Uterus (tissue), 4 donors: ENCODE data around the gene RLN3. TPM values are rescaled to one million over a fixed set of nuclear protein-coding genes. Genes with fewer than 3 reads are reported as not detected.
A peak's percentile ranks its signal among the peaks of the same experiment; 100 is the strongest.
"Not testable (repeated sequence)": the region's sequence is repeated elsewhere in the genome, so short reads cannot be mapped to it uniquely, and the experiment has no call there.

ENCODE experiments used
- DNase-seq, 2 donors: peaks; one replicate each; pipeline ENCODE4 v3.0.0-alpha.2; 2019 to 2020
- H3K27ac ChIP-seq, 2 donors: fragments of 200-600 bp; sonication (generic); 1 replicate in 1 of 2; 2 replicates in 1 of 2; pipeline ENCODE4 v1.5.1; 2016 to 2018
- H3K27me3 ChIP-seq, 2 donors: fragments of 200-600 bp; sonication (generic); one replicate each; pipeline ENCODE4 v1.5.1; 2018 to 2019; ENCODE audit warnings: control low read depth in 1 of 2
- H3K36me3 ChIP-seq, 2 donors: fragments of 200-600 bp; sonication (generic); one replicate each; pipeline ENCODE4 v1.5.1; 2019; ENCODE audit warnings: control low read depth in 1 of 2
- H3K4me1 ChIP-seq, 2 donors: fragments of 200-600 bp; sonication (generic); one replicate each; pipeline ENCODE4 v1.5.1; 2018 to 2019; ENCODE audit warnings: control low read depth in 1 of 2
- H3K4me3 ChIP-seq, 2 donors: fragments of 200-600 bp; sonication (generic); 1 replicate in 1 of 2; 2 replicates in 1 of 2; pipeline ENCODE4 v1.5.1; 2018 to 2019; ENCODE audit warnings: mild to moderate bottlenecking in 1 of 2
- H3K9me3 ChIP-seq, 2 donors: fragments of 200-600 bp; sonication (generic); one replicate each; pipeline ENCODE4 v1.5.1; 2019; ENCODE audit warnings: control low read depth in 1 of 2
- POLR2A ChIP-seq, 2 donors: fragments of 450-650 bp; IDR thresholded peaks; one replicate each; pipeline ENCODE4 v1.6.1; 2016; ENCODE audit warnings: antibody characterized with exemption in 2 of 2, mild to moderate bottlenecking in 1 of 2, moderate library complexity in 1 of 2
- intact Hi-C: fragments of 100-400 bp; cut with DNase I; formaldehyde crosslinking; loops from one replicate; pipeline ENCODE4 v1.15.1; 2023; ENCODE audit warnings: low total_unique reads
- total RNA-seq, 4 donors: library from RNA; depleted of rRNA in 3 of 4; stranded (reverse); fragments of >200 nt in 3 of 4; gene quantifications; one replicate each; pipeline versions ENCODE4 v1.1.0 to v1.2.4, GENCODE V29; 2014 to 2023
- TF ChIP-seq, protein P1 (sequence below), 4 experiments: fragments of 200-600 bp in 2 of 4; fragments of 450-650 bp in 2 of 4; sonication (generic) in 2 of 4; IDR thresholded peaks; one replicate each; pipeline ENCODE4 v1.5.1; 2016 to 2019; ENCODE audit warnings: antibody characterized with exemption in 4 of 4, mild to moderate bottlenecking in 2 of 4, moderate library complexity in 1 of 4
- donor health status: DM: yes; HTN: yes; CAD: no.

The RLN3 gene
- total RNA-seq, 4 donors from 2014 or later = not detected

DNA sequence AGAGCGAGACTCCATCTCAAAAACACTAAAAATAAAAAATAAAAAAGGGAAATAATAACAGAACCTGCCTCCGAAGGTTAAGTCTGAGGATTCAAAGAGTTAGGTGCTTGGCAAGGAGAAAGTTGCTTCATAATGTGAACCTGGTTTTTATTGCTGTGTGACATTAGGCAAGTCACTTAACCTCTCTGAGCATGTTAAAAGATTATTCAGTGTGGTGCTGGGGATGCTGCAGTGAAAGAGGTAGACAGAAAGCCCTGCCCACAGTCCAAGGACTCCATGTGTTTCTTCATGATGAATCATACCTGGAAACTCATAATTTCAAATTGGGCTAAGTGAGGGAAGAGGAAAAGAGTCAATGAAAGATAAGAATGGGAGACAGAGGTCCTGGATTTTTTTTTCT lies 6.0 kb downstream of the RLN3 start:
- DNase-seq = no peak
- H3K27ac ChIP-seq = no peak overlapping the region
- no peaks in the 10 kb centered on the region for H3K9me3 ChIP-seq
- H3K27me3 ChIP-seq = peaks cover 0 to 8% of the 10 kb centered on the region in 2 donors
- H3K4me1 ChIP-seq = no peaks in the 10 kb centered on the region
- TF ChIP-seq POLR2A (IDR thresholded peaks at IDR 0.05) = no peak
- TF ChIP-seq, protein P1, sequence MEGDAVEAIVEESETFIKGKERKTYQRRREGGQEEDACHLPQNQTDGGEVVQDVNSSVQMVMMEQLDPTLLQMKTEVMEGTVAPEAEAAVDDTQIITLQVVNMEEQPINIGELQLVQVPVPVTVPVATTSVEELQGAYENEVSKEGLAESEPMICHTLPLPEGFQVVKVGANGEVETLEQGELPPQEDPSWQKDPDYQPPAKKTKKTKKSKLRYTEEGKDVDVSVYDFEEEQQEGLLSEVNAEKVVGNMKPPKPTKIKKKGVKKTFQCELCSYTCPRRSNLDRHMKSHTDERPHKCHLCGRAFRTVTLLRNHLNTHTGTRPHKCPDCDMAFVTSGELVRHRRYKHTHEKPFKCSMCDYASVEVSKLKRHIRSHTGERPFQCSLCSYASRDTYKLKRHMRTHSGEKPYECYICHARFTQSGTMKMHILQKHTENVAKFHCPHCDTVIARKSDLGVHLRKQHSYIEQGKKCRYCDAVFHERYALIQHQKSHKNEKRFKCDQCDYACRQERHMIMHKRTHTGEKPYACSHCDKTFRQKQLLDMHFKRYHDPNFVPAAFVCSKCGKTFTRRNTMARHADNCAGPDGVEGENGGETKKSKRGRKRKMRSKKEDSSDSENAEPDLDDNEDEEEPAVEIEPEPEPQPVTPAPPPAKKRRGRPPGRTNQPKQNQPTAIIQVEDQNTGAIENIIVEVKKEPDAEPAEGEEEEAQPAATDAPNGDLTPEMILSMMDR (IDR thresholded peaks at IDR 0.05) = no peak
- intact Hi-C loops = no loop called here
- no peak overlapping the region for H3K4me3 ChIP-seq
- no peaks in the 10 kb centered on the region for H3K36me3 ChIP-seq

DNA sequence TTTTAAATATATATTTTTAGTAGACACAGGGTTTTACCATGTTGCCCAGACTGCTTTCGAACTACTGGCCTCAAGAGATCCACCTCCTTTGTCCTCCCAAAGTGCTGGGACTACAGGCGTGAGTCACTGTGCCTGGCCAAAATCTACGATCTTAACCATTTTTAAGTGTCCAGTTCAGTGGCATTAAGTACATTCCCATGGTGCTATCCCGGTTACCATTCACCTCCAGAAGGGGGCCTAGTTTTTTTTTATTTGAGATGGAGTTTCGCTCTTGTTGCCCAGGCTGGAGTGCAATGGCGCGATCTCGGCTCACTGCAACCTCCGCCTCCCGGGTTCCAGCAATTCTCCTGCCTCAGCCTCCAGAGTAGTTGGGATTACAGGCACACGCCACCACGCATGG lies 7.2 kb downstream of the RLN3 start:
- H3K36me3 ChIP-seq, intact Hi-C loops, H3K4me3 ChIP-seq, DNase-seq, H3K9me3 ChIP-seq, H3K4me1 ChIP-seq, H3K27me3 ChIP-seq, H3K27ac ChIP-seq: not testable (repeated sequence)

DNA sequence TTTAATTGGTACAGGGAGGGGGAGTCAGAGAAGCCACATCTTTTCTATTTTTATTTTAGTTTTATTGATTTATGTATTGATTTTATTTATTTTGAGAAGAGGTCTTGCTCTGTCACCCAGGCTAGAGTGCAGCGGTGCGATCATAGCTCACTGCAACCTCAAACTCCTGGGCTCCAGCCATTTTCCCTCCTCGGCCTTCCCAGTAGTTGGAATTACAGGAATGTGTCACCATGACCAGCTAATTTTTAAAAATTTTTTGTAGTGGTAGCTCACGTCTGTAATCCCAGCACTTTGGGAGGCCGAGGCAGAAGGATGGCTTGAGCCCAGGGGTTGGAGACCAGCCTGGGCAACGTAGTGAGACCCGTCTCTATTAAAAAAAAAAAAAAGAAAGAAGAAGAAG lies 7.8 kb downstream of the RLN3 start:
- no peak for TF ChIP-seq POLR2A (IDR thresholded peaks at IDR 0.05)
- no peaks in the 10 kb centered on the region for H3K4me1 ChIP-seq
- DNase-seq = no peak
- intact Hi-C loops = no loop called here
- H3K27ac ChIP-seq = no peak overlapping the region
- H3K27me3 ChIP-seq = peaks cover 0 to 8% of the 10 kb centered on the region in 2 donors
- H3K4me3 ChIP-seq = no peak overlapping the region
- H3K9me3 ChIP-seq = no peaks in the 10 kb centered on the region
- H3K36me3 ChIP-seq = no peaks in the 10 kb centered on the region

DNA sequence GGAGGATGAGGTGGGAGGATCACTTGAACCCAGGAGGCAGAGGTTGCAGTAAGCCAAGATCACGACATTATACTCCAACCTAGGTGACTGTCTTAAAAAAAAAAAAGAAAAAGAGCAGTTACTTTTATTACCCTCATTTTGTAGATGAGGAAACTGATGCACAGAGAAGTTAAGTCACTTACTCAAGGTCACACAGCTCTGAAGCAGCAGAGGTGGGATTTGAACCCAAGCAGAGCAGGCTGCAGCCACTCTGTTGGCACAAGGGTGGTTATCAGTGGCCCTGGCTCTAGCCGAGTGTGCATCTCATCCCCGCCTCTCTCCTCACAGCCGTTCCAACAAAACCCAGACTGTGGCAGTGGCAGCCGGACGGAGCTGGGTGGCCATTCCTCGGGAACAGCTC lies 11.2 kb downstream of the RLN3 start:
- intact Hi-C loops = no loop called here
- Histone ChIP-seq H3K9me3 (no peaks in the 10 kb centered on the region), H3K27me3 (no peaks in the 10 kb centered on the region), H3K27ac (no peak overlapping the region), H3K4me3 (no peak overlapping the region), H3K4me1 (no peaks in the 10 kb centered on the region), H3K36me3 (no peaks in the 10 kb centered on the region)
- DNase-seq = no peak
- TF ChIP-seq, protein P1 (IDR thresholded peaks at IDR 0.05) = no peak
- no peak for TF ChIP-seq POLR2A (IDR thresholded peaks at IDR 0.05)

DNA sequence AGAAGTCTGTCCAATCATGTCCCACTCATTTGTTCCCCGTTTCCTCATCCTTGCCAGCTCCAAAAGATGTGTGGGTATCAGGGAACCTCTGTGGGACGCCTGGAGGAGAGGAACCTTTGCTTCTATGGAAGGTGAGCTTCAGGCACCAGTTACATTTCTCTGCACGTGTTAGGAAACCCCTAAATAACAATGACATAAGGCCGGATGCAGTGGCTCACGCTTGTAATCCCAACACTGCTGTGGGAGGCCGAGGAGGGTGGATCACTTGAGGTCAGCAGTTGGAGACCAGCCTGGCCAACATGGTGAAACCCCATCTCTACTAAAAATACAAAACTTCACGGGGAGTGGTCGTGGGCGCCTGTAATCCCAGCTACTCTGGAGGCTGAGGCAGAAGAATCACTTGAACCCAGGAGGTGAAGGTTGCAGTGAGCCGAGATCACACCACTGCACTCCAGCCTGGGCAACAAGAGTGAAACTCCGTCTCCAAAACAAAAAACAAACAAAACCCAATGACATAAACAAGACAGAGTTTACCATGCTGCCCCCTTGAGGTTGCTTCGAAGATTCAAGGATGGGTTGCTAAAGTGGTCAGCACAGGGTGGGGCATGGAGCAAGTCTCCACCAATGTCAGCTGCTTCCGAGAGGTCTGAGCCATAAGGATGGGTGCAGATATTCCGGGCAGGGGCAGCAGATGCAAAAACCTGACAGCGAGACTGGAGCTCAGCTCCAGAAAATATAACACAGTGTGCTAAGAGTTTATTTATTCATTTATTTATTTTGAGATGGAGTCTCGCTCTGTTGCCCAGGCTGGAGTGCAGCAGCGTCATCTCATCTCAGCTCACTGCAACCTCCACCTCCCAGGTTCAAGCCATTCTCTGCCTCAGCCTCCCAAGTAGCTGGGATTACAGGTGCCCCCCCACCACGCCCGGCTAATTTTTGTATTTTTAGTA lies 15.0 kb downstream of the RLN3 start:
- H3K9me3 ChIP-seq, H3K4me3 ChIP-seq, H3K27ac ChIP-seq, intact Hi-C loops, H3K27me3 ChIP-seq, H3K36me3 ChIP-seq, H3K4me1 ChIP-seq: not testable (repeated sequence)
- DNase-seq = peak in 1 of 2 donors; percentile 42
- TF ChIP-seq, protein P1 (IDR thresholded peaks at IDR 0.05) = peak; percentile 34 to 57 (median 48)

DNA sequence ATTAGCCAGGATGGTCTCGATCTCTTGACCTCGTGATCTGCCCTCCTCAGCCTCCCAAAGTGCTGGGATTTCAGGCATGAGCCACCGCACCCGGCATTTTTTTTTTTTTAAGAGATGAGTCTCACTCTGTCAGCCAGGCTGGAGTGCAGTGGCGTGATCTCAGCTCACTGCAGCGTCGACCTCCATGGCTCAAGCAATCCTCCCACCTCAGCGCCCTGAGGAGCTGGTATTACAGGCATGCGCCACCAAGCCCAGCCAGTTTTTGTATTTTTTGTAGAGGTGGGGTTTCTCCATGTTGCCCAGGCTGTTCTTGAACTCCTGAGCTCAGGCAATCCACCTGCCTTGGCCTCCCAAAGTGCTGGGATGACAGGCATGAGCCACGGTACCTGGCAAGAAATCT lies 19.9 kb downstream of the RLN3 start:
- H3K27ac ChIP-seq, H3K36me3 ChIP-seq, H3K4me3 ChIP-seq, H3K4me1 ChIP-seq, H3K27me3 ChIP-seq, H3K9me3 ChIP-seq, DNase-seq, intact Hi-C loops: not testable (repeated sequence)
